GM20000 (cell line): ENCODE data around the gene NPM3.

Source experiments
- DNase-seq: peaks from one replicate; pipeline ENCODE4 v3.0.0; 2012; ENCODE audit warnings: low spot score
- CTCF ChIP-seq: IDR thresholded peaks from 2 replicates; pipeline ENCODE4 v1.5.1; 2012; ENCODE audit warnings: mild to moderate bottlenecking, control low read depth; ENCODE audit errors: extremely low read depth, missing control alignments

NPM3 gene

GRCh38 chr10:101759309-101760247 lies 23.7 kb downstream of the NPM3 start:
- TF ChIP-seq CTCF: no peak
- DNase-seq: no peak

GRCh38 chr10:101758858-101759257 lies 24.4 kb downstream of the NPM3 start:
- no peak for DNase-seq
- no peak for TF ChIP-seq CTCF

- DNase-seq: no peak
- TF ChIP-seq CTCF: no peak
These were observed 31.0 kb downstream of the NPM3 start for GRCh38 chr10:101752241-101752640.

GRCh38 chr10:101749047-101750016 lies 33.9 kb downstream of the NPM3 start:
- DNase-seq: no peak
- no peak for TF ChIP-seq CTCF

- DNase-seq: no peak
- no peak for TF ChIP-seq CTCF
These were observed 34.8 kb downstream of the NPM3 start for GRCh38 chr10:101748496-101748895.

- TF ChIP-seq CTCF: no peak
- no peak for DNase-seq
These were observed 38.1 kb downstream of the NPM3 start for GRCh38 chr10:101745074-101745696.
